Measurements from ENCODE around the gene MT3. TPM values are rescaled to one million over a fixed set of nuclear protein-coding genes. Genes with fewer than 3 reads are reported as not detected.

MT3 gene
- total and polyA plus RNA-seq, 9 of the 15 experiments (the other 6 are each of a cell fraction or from before 2014, with no cell fraction given), result not detected

GRCh38 chr16:56549744-56550385 is 39.5 kb upstream of the MT3 start:
- Histone ChIP-seq H3K79me2 (ENCODE audit: control insufficient read depth, insufficient read depth, low read length) (no peaks in the 10 kb centered on the region), H3K36me3 (ENCODE audit: control insufficient read depth, insufficient read depth, low read length) (no peaks in the 10 kb centered on the region), H3K27ac (ENCODE audit: extremely low read depth, low read depth, low read length) (no peak overlapping the region), H3K4me3 (no peak overlapping the region), H3K4me1 (replicated peaks in 1 of 2; ENCODE audit: control insufficient read depth in 2 of 2, insufficient read depth in 2 of 2, low read length in 2 of 2) (peaks cover 0 to 14% of the 10 kb centered on the region in 2 experiments; a peak in 2 of 5 replicates), H3K4me2 (ENCODE audit: insufficient read depth, low read length) (no peak overlapping the region), H2AFZ (ENCODE audit: low read depth, low read length) (no peak overlapping the region), H3K9me3 (replicated peaks; ENCODE audit: control insufficient read depth, insufficient read depth, low read depth, low read length) (no peaks in the 10 kb centered on the region), H3K9me1 (ENCODE audit: control insufficient read depth, insufficient read depth, low read length) (peaks cover 4% of the 10 kb centered on the region), H3K27me3 (ENCODE audit: control insufficient read depth in 2 of 2, insufficient read depth in 2 of 2, low read length in 2 of 2) (peaks cover 36 to 55% of the 10 kb centered on the region in 2 experiments), H4K20me1 (replicated peaks; ENCODE audit: control insufficient read depth, insufficient read depth, low read length) (peaks cover 5% of the 10 kb centered on the region; the same call in 1 of the 2 replicates), H3K9ac (ENCODE audit: insufficient read depth in 1 of 2, low read depth in 2 of 2, low read length in 2 of 2) (no peak overlapping the region)
- TF ChIP-seq ESRRA (IDR thresholded peaks at IDR 0.05; ENCODE audit: borderline replicate concordance, low read depth) (no peak), RCOR1 (IDR thresholded peaks at IDR 0.05; ENCODE audit: borderline replicate concordance in 1 of 2, low read depth in 2 of 2, low read length in 2 of 2) (no peak), RUNX1 (IDR thresholded peaks at IDR 0.05; ENCODE audit: low read depth) (no peak), ZNF23 (CRISPR knock-in tag; IDR thresholded peaks at IDR 0.05) (no peak), ELF2 (CRISPR knock-in tag; IDR thresholded peaks at IDR 0.05) (no peak), GMEB1 (CRISPR knock-in tag; IDR thresholded peaks at IDR 0.05) (no peak), PRMT5 (CRISPR knock-in tag; IDR thresholded peaks at IDR 0.05) (no peak), PTRF (tag; IDR thresholded peaks at IDR 0.05) (no peak), MECOM (CRISPR knock-in tag; IDR thresholded peaks at IDR 0.05) (no peak), RBM25 (IDR thresholded peaks at IDR 0.05; ENCODE audit: low read depth, low read length, severe bottlenecking) (peak; percentile 35), ZNF134 (CRISPR knock-in tag; conservative IDR thresholded peaks at IDR 0.05) (no peak), NFIX (CRISPR knock-in tag; IDR thresholded peaks at IDR 0.05; ENCODE audit: low read depth) (no peak), ZFP36 (IDR thresholded peaks at IDR 0.05; ENCODE audit: low read depth, low read length, partially characterized antibody) (peak; percentile 38)
- ATAC-seq (no peak), DNase-seq (ENCODE audit: extremely low read depth in 1 of 4, low spot score in 3 of 4) (no peak), FAIRE-seq (no peak)
- 3% methylated on average over 5 of the region's 5 CpGs for WGBS (ENCODE audit: insufficient coverage, low coverage, missing lambda C conversion rate)
- ChIA-PET POLR2A (interaction anchor here (0.8 kb wide), 1 partner anchor 164 kb away, joined by 3 read pairs; no protein-coding TSS in a partner anchor), CTCF (ENCODE audit: low intra/inter-chr PET ratio) (no interaction called here)
- no TSS peak for BruUV-seq (replicated peaks)
- intact Hi-C loops (cut with micrococcal nuclease), result no loop called here
- in situ Hi-C loops (cut with MboI), result no loop called here
